Stimulated activated CD4-positive, alpha-beta T cell treated with anti-CD3 and anti-CD28 coated beads, Interleukin-12 subunit alpha, Interleukin-12 subunit beta, amount 100 ng/mL, for 48 hours (primary cell): ENCODE data around the gene FLT3LG.

Source experiments
- DNase-seq, 3 donors: peaks; one replicate each; pipeline ENCODE4 v3.0.0-alpha.2; 2020; ENCODE audit warnings: low read depth in 2 of 3, low spot score in 1 of 3

Gene FLT3LG

DNA sequence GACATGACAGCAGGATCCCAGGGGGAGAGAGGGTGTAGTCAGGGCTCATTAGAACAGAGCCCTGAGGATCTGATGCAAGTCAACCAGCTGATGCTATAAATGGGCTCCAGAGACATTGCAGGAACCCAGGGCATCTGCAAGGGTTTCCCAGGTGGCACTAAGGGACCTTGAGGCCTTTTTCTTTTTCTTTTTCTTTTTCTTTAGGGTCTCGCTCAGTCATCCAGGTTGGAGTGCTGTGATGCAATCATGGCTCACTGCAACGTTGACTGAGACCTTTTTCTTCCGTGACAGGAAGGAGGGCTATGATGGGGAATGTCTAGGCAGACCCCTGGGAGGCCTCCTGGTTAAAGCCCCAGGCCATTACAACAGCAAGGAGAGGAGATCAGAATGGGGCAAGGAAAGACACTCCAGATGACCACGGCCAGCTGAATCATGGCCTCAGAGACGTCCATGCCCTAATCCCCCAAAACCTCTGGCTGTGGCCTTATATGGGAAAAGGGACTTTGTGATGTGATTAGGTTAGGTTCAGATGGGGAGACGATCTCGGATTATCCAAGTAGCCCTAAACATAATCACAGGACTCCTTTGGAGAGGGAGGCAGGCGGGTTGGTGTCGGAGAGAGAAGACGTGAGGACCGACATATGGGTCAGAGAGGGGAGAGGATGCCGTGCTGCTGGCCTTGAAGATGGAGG lies 33.9 kb downstream of the FLT3LG start:
- no peak for DNase-seq

DNA sequence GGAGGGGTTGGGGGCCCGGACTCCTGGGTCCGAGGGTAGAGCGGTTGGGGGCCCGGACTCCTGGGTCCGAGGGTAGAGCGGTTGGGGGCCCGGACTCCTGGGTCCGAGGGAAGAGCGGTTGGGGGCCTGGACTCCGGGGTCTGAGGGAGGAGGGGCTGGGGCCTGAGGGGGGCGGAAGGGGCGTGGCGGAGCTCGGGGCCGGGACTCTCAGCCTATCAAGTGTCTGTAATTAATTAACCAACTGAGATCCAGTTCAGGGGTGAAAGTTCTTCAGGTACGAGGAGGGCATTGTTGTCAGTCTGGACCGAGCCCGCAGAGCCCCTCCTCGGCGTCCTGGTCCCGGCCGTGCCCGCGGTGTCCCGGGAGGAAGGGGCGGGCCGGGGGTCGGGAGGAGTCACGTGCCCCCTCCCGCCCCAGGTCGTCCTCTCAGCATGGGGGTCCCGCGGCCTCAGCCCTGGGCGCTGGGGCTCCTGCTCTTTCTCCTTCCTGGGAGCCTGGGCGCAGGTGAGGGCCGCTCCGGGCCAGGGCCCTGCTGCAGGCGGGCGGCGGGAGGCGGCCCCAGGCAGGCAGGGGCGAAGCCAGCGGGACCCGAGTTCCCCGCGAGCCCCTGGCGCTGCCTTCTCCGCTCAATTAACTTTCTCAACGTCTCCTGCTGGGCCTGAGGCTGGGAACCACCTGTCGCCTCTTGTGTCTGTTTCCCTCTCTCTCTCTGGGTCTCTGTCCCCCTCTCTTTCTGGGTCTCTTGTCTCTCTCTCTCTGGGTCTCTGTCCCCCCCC lies 39.1 kb downstream of the FLT3LG start:
- DNase-seq: no peak

DNA sequence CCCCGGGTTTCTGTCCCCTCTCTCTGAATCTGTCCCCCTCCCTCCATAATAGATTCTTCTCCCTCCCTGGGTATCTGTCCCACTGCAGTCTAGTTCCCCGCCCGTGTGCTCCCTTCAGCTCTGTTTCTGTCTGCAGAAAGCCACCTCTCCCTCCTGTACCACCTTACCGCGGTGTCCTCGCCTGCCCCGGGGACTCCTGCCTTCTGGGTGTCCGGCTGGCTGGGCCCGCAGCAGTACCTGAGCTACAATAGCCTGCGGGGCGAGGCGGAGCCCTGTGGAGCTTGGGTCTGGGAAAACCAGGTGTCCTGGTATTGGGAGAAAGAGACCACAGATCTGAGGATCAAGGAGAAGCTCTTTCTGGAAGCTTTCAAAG lies 39.7 kb downstream of the FLT3LG start:
- no peak for DNase-seq

DNA sequence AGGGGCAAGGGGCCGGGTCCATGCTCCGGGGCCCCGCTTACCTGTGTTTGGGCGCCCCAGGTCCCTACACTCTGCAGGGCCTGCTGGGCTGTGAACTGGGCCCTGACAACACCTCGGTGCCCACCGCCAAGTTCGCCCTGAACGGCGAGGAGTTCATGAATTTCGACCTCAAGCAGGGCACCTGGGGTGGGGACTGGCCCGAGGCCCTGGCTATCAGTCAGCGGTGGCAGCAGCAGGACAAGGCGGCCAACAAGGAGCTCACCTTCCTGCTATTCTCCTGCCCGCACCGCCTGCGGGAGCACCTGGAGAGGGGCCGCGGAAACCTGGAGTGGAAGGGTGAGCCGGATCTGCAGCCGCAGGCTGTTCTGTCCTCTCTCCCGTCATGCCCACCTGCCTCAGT lies 40.1 kb downstream of the FLT3LG start:
- no peak for DNase-seq

DNA sequence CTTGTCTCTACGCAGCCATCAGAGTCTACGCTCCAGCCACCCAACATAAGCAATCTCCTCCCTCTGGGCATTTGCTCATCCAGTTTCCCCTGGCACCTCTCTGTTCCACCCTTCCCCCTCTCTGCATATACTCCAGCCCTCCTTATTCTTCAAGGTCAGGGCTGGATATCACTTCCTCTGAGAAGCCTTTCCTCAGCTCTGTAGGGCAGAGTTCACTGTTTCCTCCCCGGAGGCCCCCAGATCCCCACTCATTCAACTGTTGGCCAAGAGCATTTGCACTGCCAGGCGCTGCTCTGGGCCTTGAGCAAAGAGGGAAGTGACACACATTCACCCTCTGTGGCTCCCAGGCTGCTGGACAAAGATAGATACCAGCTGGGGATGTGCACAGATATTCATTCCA lies 41.8 kb downstream of the FLT3LG start:
- no peak for DNase-seq

DNA sequence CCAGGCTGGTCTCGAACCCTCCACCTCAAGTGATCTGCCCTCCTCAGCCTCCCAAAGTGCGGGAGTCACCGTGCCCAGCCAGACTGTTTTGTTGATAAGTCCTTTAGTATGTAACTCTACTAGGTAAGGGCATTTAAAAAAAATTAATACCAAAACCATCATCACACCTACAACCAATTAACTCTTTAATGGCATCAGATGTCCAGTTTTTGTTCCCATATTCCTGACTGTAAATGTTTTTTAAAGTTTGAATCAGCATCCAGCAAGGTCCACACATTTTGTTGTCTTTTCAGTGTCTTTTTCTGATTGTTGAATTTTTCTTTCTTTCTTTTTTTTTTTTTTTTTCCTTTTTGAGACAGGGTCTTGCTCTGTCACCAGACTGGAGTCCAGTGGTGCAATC lies 44.0 kb downstream of the FLT3LG start:
- no peak for DNase-seq

DNA sequence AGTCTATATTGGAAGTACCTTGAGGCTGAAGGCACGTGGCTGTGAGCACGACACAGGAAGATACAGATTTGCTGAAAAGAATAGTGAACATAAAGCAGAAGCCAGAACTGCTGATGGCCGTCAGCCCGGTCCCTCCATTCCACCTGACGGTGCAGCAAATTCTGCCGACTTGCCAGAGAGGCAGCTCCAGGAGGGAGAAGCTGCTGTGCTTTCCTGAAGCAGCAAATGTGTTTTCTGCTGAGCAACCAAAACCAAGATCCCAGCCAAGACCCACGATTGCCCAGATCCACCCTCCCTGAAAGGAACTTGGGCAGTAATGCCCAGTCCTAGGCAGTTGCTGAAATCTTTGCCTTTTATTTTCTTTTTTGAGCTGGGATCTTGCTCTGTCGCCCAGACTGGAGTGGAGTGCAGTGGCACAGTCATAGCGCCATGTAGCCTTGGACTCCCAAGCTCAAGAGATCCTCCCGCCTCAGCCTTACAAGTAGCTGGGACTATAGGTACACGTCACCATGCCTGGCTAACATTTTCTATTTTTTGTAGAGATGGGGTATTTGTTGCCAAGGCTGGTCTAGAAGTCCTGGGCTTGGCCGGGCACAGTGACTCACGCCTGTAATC lies 46.8 kb downstream of the FLT3LG start:
- DNase-seq: no peak

DNA sequence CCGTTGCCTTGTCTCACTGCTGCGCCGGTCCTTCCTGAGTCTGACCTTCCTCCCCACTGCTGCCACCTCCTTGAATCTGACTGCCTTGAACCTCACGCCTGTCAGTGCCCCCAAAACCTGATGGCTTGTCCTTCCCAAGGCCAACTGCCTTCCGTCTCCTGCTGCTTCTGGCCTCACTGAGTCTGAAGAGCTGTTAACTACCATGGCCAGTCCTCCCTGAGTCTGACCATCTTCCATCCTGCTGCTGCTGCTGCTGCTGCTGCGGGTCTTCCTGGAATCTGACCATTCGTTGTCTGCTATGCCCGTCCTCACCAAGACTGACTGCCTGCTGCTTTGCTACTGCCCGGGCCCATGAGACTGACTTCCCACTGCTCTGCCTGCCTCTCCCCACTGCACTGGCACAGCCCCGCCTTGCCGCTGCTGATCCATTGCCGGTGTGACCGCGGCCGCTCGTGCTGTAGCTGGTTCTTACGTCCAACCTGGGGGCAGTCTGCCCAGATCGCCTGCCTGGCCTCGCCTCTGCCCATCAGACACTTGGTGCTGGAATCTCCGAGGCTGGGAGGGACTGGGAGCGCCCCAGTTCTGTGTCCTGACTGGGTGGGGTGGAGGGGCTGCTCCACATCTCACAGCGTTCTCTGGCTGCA lies 50.9 kb downstream of the FLT3LG start:
- no peak for DNase-seq

DNA sequence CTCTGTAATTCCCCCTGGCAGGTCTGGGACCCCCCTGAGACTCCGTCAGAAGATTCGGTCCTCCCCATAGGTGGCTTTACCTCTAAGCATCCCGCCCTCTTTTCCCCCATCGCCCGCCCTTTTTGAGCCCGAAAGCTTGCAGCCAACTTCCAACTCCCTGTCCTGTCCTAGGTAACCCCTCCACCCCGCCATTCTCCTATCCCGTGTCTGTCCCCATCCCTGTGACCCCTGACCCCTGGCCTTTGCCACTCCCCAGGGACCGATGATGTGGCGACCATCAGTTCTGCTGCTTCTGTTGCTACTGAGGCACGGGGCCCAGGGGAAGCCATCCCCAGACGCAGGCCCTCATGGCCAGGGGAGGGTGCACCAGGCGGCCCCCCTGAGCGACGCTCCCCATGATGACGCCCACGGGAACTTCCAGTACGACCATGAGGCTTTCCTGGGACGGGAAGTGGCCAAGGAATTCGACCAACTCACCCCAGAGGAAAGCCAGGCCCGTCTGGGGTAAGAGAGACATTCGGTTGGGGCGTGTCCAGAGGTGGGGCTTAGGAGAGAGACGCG lies 54.3 kb downstream of the FLT3LG start:
- DNase-seq: no peak

DNA sequence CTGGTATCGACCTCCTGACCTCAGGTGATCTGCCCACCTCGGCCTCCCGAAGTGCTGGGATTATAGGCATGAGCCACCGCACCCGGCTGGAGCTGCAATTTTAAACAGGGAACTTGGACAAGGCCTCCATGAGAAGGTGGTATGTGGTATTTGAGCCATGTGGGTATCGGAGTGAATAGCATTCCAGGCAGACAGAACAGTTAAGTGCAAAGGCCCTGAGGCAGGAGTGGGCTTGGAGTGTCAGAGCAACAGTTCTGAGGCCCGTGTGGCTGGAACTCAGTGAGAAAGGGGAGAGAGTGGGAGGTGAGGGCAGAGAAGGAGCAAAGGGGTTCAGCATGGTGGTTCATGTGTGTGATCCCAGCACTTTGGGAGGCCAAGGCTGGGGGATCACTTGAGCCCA lies 56.7 kb downstream of the FLT3LG start:
- no peak for DNase-seq

DNA sequence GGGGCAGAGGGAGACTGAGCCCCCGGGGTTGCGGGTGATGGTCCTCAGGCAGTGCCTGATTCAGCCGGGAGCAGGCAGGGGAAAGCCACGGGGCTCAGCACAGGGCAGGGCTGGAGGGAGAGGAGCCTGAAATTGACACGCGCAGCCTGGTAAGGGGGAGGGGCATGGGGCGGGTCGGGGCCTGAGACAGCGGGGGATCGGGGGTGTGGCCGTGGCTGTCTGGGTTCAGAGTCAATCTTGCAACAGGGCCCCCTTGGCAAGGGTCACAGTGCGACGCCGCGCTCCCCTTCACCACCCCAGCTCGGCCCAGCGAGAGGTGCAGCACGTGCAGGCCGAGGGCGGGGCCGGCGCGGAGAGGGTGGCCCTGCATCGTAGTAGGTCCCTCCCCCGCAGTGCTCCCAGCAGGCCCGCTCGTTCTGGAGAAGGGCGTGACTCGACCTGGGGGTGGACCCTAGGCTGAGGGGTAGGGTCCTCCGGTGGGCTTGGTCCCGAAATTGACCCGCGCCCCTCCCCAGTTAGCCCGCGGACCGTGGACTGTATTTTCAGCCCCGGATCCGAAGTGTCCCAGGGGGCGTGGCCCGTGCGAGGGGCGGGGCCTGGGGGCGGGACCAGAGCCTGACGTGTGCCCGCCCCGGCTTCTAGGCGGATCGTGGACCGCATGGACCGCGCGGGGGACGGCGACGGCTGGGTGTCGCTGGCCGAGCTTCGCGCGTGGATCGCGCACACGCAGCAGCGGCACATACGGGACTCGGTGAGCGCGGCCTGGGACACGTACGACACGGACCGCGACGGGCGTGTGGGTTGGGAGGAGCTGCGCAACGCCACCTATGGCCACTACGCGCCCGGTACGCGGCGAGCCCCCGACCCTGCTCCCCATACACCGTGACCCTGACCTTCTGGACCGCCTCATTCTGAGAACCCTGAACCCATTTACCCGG lies 59.8 kb downstream of the FLT3LG start:
- peak; percentile 50 to 82 (median 75) for DNase-seq

DNA sequence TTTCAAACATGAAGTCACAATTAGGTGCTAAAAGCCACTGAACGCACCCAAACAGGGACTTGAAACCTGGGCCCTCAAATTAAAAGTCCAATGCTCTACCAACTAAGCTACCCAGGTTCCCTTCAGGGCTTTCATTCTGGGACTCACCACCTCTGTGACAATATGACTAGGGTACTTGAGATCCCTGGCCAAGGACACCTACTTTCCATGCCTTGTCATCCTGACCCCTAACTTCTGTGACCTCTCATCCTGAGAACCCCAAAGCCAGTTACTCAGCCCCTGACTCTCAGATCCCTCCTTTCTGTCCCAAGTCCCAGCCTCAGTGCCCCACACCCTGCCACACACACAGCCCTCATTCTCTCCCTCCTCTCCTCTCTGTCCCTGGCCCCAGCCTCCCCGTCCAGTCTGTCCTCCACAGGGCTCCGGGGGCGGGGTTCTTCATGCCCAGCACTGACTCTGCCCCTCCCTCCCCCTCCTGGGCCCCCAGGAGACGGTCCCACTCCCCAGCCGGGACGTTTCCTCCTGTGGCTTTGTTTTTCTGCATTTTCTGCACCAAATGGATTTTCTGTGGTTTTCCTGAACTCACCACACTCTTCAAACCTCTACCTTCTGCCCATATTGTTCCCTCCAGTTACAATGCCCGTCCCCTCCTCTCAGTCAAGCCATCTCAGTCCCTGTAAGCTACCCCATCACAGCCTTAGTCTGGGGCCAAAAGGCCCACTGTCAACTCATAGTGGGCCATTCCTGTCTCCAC lies 60.8 kb downstream of the FLT3LG start:
- DNase-seq: no peak
